Measurements from ENCODE around the gene DACH1.
A peak's percentile ranks its signal among the peaks of the same experiment; 100 is the strongest.

DACH1 gene

GRCh38 chr13:71879129-71879535 lies 12.1 kb upstream of the DACH1 start:
- Histone ChIP-seq H3K36me3 (ENCODE audit: control insufficient read depth, insufficient read depth, low read length) (no peaks in the 10 kb centered on the region), H3K4me1 (ENCODE audit: control insufficient read depth, insufficient read depth, low read length) (peaks cover 6% of the 10 kb centered on the region; the same call in 1 of the 2 replicates), H3K9me3 (ENCODE audit: control insufficient read depth, insufficient read depth, low read length) (no peaks in the 10 kb centered on the region; the same call in 1 of the 2 replicates), H3K4me3 (ENCODE audit: low read length) (no peak overlapping the region), H3K27me3 (ENCODE audit: control insufficient read depth, insufficient read depth, low read length) (no peaks in the 10 kb centered on the region; the same call in 1 of the 2 replicates), H3K27ac (ENCODE audit: low read length) (no peak overlapping the region)
- no CpG with 5 or more reads among the region's 3 CpGs for WGBS (ENCODE audit: insufficient coverage, insufficient read length)
- no peak for DNase-seq (ENCODE audit: low read depth, low spot score)

GRCh38 chr13:71877256-71877653 lies 10.3 kb upstream of the DACH1 start:
- H3K27me3 ChIP-seq (ENCODE audit: control insufficient read depth, insufficient read depth, low read length) = no peaks in the 10 kb centered on the region; the same call in 1 of the 2 replicates
- H3K4me3 ChIP-seq (ENCODE audit: low read length) = no peak overlapping the region
- H3K27ac ChIP-seq (ENCODE audit: low read length) = no peak overlapping the region
- H3K9me3 ChIP-seq (ENCODE audit: control insufficient read depth, insufficient read depth, low read length) = no peaks in the 10 kb centered on the region; the same call in 1 of the 2 replicates
- DNase-seq (ENCODE audit: low read depth, low spot score) = no peak
- peaks cover 6% of the 10 kb centered on the region; the same call in 1 of the 2 replicates for H3K4me1 ChIP-seq (ENCODE audit: control insufficient read depth, insufficient read depth, low read length)
- no CpG with 5 or more reads among the region's 5 CpGs for WGBS (ENCODE audit: insufficient coverage, insufficient read length)
- no peaks in the 10 kb centered on the region for H3K36me3 ChIP-seq (ENCODE audit: control insufficient read depth, insufficient read depth, low read length)

DNA sequence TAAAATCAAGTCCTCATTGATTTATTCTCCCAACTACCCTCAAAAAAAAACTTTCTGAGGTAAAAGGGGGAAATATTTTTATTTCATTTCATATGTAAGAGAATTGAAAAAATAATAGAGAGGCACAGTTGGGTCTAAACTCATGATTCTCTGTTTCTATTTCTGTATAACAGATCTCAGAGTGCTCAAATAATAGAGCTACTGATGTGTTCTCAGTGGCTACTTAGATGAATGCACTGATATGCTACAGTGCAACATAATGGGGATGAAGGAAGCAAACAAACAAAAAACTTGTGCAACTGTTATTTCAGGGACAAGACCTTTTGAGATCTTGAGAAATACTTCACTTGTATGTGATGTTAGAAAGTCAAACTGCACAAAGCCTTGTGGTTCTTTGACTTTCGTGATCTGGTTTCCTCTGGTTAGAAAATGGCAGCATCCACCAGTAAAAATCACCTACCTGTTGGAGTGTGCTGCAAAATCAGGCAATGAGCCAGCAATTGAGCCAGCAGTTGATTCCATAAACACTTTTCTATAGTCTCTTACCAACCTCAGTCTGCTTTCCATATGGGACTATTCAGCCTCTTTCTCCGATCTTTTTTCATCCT lies 9.7 kb upstream of the DACH1 start:
- H3K4me1 ChIP-seq (ENCODE audit: control insufficient read depth, insufficient read depth, low read length) = peaks cover 6% of the 10 kb centered on the region; the same call in 1 of the 2 replicates
- H3K4me3 ChIP-seq (ENCODE audit: low read length) = no peak overlapping the region
- H3K36me3 ChIP-seq (ENCODE audit: control insufficient read depth, insufficient read depth, low read length) = no peaks in the 10 kb centered on the region
- H3K27me3 ChIP-seq (ENCODE audit: control insufficient read depth, insufficient read depth, low read length) = no peaks in the 10 kb centered on the region; the same call in 1 of the 2 replicates
- WGBS (ENCODE audit: insufficient coverage, insufficient read length) = no CpG with 5 or more reads among the region's 2 CpGs
- no peak for DNase-seq (ENCODE audit: low read depth, low spot score)
- no peaks in the 10 kb centered on the region; the same call in 1 of the 2 replicates for H3K9me3 ChIP-seq (ENCODE audit: control insufficient read depth, insufficient read depth, low read length)
- no peak overlapping the region for H3K27ac ChIP-seq (ENCODE audit: low read length)

- Histone ChIP-seq H3K36me3 (ENCODE audit: control insufficient read depth, insufficient read depth, low read length) (no peaks in the 10 kb centered on the region), H3K27me3 (ENCODE audit: control insufficient read depth, insufficient read depth, low read length) (no peaks in the 10 kb centered on the region; the same call in 1 of the 2 replicates), H3K4me3 (ENCODE audit: low read length) (no peak overlapping the region), H3K4me1 (ENCODE audit: control insufficient read depth, insufficient read depth, low read length) (peaks cover 6% of the 10 kb centered on the region; the same call in 1 of the 2 replicates), H3K9me3 (ENCODE audit: control insufficient read depth, insufficient read depth, low read length) (no peaks in the 10 kb centered on the region), H3K27ac (ENCODE audit: low read length) (no peak overlapping the region)
- no CpG with 5 or more reads among the region's 5 CpGs for WGBS (ENCODE audit: insufficient coverage, insufficient read length)
- no peak for DNase-seq (ENCODE audit: low read depth, low spot score)
These were observed 8.8 kb upstream of the DACH1 start for GRCh38 chr13:71875823-71876222.

DNA sequence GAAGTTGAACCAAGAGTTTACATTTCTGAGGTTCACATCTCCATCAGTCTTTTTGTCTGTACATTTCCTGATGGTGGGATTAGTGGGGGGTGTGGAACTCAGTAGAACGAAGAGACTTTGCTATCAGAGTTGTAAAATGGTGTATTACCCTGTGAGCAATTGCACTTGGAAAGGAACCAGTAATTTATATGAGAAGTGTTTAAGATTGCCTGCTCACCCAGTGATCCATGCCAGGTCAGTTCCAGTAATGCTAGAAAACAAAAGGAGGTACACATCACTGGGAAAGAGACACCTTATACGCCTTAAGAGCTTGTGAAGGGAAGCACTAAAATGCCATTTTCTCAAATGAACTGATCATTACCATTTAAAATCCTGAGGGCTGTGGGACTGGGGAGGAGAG lies 7.5 kb upstream of the DACH1 start:
- H3K27ac ChIP-seq (ENCODE audit: low read length) = no peak overlapping the region
- H3K9me3 ChIP-seq (ENCODE audit: control insufficient read depth, insufficient read depth, low read length) = no peaks in the 10 kb centered on the region
- no CpG with 5 or more reads among the region's 2 CpGs for WGBS (ENCODE audit: insufficient coverage, insufficient read length)
- no peaks in the 10 kb centered on the region for H3K36me3 ChIP-seq (ENCODE audit: control insufficient read depth, insufficient read depth, low read length)
- H3K4me1 ChIP-seq (ENCODE audit: control insufficient read depth, insufficient read depth, low read length) = peaks cover 6% of the 10 kb centered on the region; the same call in 1 of the 2 replicates
- DNase-seq (ENCODE audit: low read depth, low spot score) = no peak
- H3K27me3 ChIP-seq (ENCODE audit: control insufficient read depth, insufficient read depth, low read length) = no peaks in the 10 kb centered on the region; the same call in 1 of the 2 replicates
- H3K4me3 ChIP-seq (ENCODE audit: low read length) = no peak overlapping the region

DNA sequence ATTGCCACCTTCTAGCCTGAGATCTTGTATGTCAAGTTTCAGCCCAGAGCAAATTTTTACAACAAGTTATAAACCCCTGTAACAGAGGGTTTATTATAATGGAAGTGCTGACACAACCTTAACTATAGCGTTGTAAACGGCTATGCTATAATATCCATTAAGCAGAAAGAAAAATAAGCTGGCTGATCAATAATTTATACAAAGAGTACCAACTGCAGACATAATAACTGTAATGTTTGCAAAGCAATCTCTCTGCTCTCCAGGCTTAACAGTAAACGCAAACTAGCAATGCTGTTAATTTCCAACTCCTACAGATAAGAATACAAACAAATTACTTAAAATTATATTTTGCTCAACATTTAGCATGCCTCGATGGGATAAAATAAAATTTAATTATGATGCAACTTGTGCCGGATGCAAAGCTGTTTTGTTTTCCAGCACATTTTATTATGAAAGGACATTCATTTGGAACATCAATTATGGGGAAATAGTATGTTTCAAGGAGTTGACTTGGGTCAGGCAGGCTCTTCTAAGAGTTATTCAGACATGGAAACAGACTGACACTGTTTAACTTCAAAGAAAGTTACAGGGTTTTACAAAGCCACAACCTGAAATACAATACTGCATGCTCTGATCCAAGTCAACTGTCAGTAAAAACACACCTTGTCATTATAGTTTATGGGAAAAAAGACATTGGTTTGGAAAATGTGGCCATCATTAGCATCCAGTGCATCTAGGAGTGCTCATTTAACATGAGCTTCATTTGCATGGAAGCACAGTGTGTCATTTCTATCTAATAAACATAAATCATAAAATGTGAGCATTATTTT lies 6.6 kb upstream of the DACH1 start:
- WGBS (ENCODE audit: insufficient coverage, insufficient read length) = no CpG with 5 or more reads among the region's 5 CpGs
- DNase-seq (ENCODE audit: low read depth, low spot score) = no peak
- Histone ChIP-seq H3K9me3 (ENCODE audit: control insufficient read depth, insufficient read depth, low read length) (no peaks in the 10 kb centered on the region), H3K27ac (ENCODE audit: low read length) (no peak overlapping the region), H3K4me1 (ENCODE audit: control insufficient read depth, insufficient read depth, low read length) (peaks cover 5% of the 10 kb centered on the region; the same call in 1 of the 2 replicates), H3K36me3 (ENCODE audit: control insufficient read depth, insufficient read depth, low read length) (no peaks in the 10 kb centered on the region), H3K4me3 (ENCODE audit: low read length) (no peak overlapping the region), H3K27me3 (ENCODE audit: control insufficient read depth, insufficient read depth, low read length) (no peaks in the 10 kb centered on the region; the same call in 1 of the 2 replicates)

- Histone ChIP-seq H3K4me1 (ENCODE audit: control insufficient read depth, insufficient read depth, low read length) (peaks cover 2% of the 10 kb centered on the region; the same call in 1 of the 2 replicates), H3K9me3 (ENCODE audit: control insufficient read depth, insufficient read depth, low read length) (no peaks in the 10 kb centered on the region), H3K4me3 (ENCODE audit: low read length) (no peak overlapping the region), H3K27ac (ENCODE audit: low read length) (no peak overlapping the region), H3K36me3 (ENCODE audit: control insufficient read depth, insufficient read depth, low read length) (no peaks in the 10 kb centered on the region), H3K27me3 (ENCODE audit: control insufficient read depth, insufficient read depth, low read length) (peaks cover 4% of the 10 kb centered on the region; the same call in 1 of the 2 replicates)
- no CpG with 5 or more reads among the region's 1 CpG for WGBS (ENCODE audit: insufficient coverage, insufficient read length)
- no peak for DNase-seq (ENCODE audit: low read depth, low spot score)
These were observed 4.8 kb upstream of the DACH1 start for GRCh38 chr13:71871844-71872243.

DNA sequence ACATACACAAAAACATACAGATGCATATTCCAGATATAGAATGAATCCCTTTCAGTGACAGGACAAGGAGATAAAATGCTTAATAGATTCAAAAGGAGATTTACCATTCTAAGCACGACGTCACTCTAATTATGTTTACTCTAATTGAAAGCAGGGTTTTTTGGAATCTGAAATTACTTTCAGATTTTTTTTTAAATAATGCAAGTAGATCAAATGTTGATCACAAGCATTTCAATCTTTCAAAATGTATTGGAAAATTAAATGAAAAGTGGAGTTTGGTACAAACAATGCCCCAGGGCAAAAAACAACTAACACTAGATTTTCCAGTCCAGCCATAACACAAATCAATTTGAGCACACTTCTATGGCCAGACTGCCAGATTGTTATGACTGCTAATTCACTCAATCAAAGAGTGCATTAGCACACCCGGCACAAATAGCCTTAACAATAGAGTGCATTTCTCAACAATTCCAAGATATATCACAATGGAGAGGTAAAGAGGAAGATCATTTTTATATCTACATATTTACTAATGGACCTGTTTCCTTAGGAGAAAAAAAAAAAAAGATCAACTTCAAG lies 4.3 kb upstream of the DACH1 start:
- Histone ChIP-seq H3K27me3 (ENCODE audit: control insufficient read depth, insufficient read depth, low read length) (peaks cover 7% of the 10 kb centered on the region; the same call in 1 of the 2 replicates), H3K36me3 (ENCODE audit: control insufficient read depth, insufficient read depth, low read length) (no peaks in the 10 kb centered on the region), H3K4me3 (ENCODE audit: low read length) (no peak overlapping the region), H3K9me3 (ENCODE audit: control insufficient read depth, insufficient read depth, low read length) (no peaks in the 10 kb centered on the region), H3K4me1 (ENCODE audit: control insufficient read depth, insufficient read depth, low read length) (peaks cover 1% of the 10 kb centered on the region; the same call in 1 of the 2 replicates), H3K27ac (ENCODE audit: low read length) (no peak overlapping the region)
- DNase-seq (ENCODE audit: low read depth, low spot score) = no peak
- WGBS (ENCODE audit: insufficient coverage, insufficient read length) = no CpG with 5 or more reads among the region's 3 CpGs

GRCh38 chr13:71870100-71870499 lies 3.1 kb upstream of the DACH1 start:
- peak overlapping the region; percentile 21; the same call in 1 of the 2 replicates for H3K4me3 ChIP-seq (ENCODE audit: low read length)
- peaks cover 11% of the 10 kb centered on the region for H3K27me3 ChIP-seq (ENCODE audit: control insufficient read depth, insufficient read depth, low read length)
- no peak for DNase-seq (ENCODE audit: low read depth, low spot score)
- H3K9me3 ChIP-seq (ENCODE audit: control insufficient read depth, insufficient read depth, low read length) = no peaks in the 10 kb centered on the region
- no CpG with 5 or more reads among the region's 8 CpGs for WGBS (ENCODE audit: insufficient coverage, insufficient read length)
- H3K36me3 ChIP-seq (ENCODE audit: control insufficient read depth, insufficient read depth, low read length) = no peaks in the 10 kb centered on the region
- H3K4me1 ChIP-seq (ENCODE audit: control insufficient read depth, insufficient read depth, low read length) = no peaks in the 10 kb centered on the region
- no peak overlapping the region for H3K27ac ChIP-seq (ENCODE audit: low read length)

- Histone ChIP-seq H3K4me1 (ENCODE audit: control insufficient read depth, insufficient read depth, low read length) (no peaks in the 10 kb centered on the region), H3K36me3 (ENCODE audit: control insufficient read depth, insufficient read depth, low read length) (no peaks in the 10 kb centered on the region), H3K27ac (ENCODE audit: low read length) (no peak overlapping the region), H3K27me3 (ENCODE audit: control insufficient read depth, insufficient read depth, low read length) (peaks cover 11% of the 10 kb centered on the region), H3K9me3 (ENCODE audit: control insufficient read depth, insufficient read depth, low read length) (no peaks in the 10 kb centered on the region), H3K4me3 (ENCODE audit: low read length) (no peak overlapping the region)
- DNase-seq (ENCODE audit: low read depth, low spot score) = no peak
- no CpG with 5 or more reads among the region's 5 CpGs for WGBS (ENCODE audit: insufficient coverage, insufficient read length)
These were observed 2.3 kb upstream of the DACH1 start for GRCh38 chr13:71869274-71869673.
